KMS-11 (cell line): Measurements from ENCODE around the gene FRMD4A.

Source experiments
- H2AFZ ChIP-seq: fragments of 200-600 bp; sonication (generic); 2 replicates; pipeline ENCODE4 v1.6.1; 2016; ENCODE audit warnings: antibody characterized with exemption, mixed run types, low read depth
- H3K27ac ChIP-seq: fragments of 200-600 bp; sonication (generic); 2 replicates; pipeline ENCODE4 v1.6.1; 2016; ENCODE audit warnings: mild to moderate bottlenecking, mixed run types
- H3K27me3 ChIP-seq: fragments of 200-600 bp; sonication (generic); 2 replicates; pipeline ENCODE4 v1.6.1; 2017; ENCODE audit warnings: mild to moderate bottlenecking, low read depth, mixed run types, moderate library complexity; ENCODE audit not compliant: insufficient read depth
- H3K36me3 ChIP-seq: fragments of 200-600 bp; sonication (generic); 2 replicates; pipeline ENCODE4 v1.6.1; 2017; ENCODE audit warnings: mild to moderate bottlenecking, mixed run types; ENCODE audit not compliant: insufficient read depth
- H3K4me1 ChIP-seq: fragments of 200-600 bp; sonication (generic); 2 replicates; pipeline ENCODE4 v1.6.1; 2016; ENCODE audit warnings: mild to moderate bottlenecking, low read depth, mixed run types; ENCODE audit not compliant: poor library complexity, severe bottlenecking
- H3K4me2 ChIP-seq: fragments of 200-600 bp; sonication (generic); 2 replicates; pipeline ENCODE4 v1.7.0; 2016; ENCODE audit warnings: mild to moderate bottlenecking, mixed run types
- H3K4me3 ChIP-seq: fragments of 200-600 bp; sonication (generic); IDR thresholded peaks from 2 replicates; pipeline ENCODE4 v1.6.1; 2017; ENCODE audit warnings: low read depth, low read length, mixed read lengths; ENCODE audit not compliant: insufficient read depth
- H3K79me2 ChIP-seq: fragments of 200-600 bp; sonication (generic); 2 replicates; pipeline ENCODE4 v1.6.1; 2016; ENCODE audit warnings: low read depth, mixed run types; ENCODE audit not compliant: insufficient read depth
- H3K9ac ChIP-seq: fragments of 200-600 bp; sonication (generic); 2 replicates; pipeline ENCODE4 v1.6.1; 2016; ENCODE audit warnings: mild to moderate bottlenecking, mixed run types
- H4K20me1 ChIP-seq: fragments of 200-600 bp; sonication (generic); 2 replicates; pipeline ENCODE4 v1.6.1; 2016; ENCODE audit warnings: mild to moderate bottlenecking, mixed run types; ENCODE audit not compliant: insufficient read depth
- CTCF ChIP-seq: fragments of 200-600 bp; sonication (generic); conservative IDR thresholded peaks from 2 replicates; pipeline ENCODE4 v1.6.1; 2017; ENCODE audit warnings: low read depth, mild to moderate bottlenecking, antibody characterized with exemption, low read length, moderate library complexity, mixed read lengths

FRMD4A gene

GRCh38 chr10:14010101-14010558 lies 320.6 kb downstream of the FRMD4A start:
- Histone ChIP-seq H3K9ac (no peak overlapping the region), H2AFZ (no peak overlapping the region), H3K27ac (no peak overlapping the region), H3K36me3 (no peaks in the 10 kb centered on the region), H3K4me3 (no peak overlapping the region), H3K27me3 (no peaks in the 10 kb centered on the region), H3K79me2 (no peaks in the 10 kb centered on the region), H4K20me1 (no peaks in the 10 kb centered on the region), H3K4me1 (no peaks in the 10 kb centered on the region), H3K4me2 (no peak overlapping the region)
- TF ChIP-seq CTCF = no peak

- Histone ChIP-seq H3K79me2 (no peaks in the 10 kb centered on the region), H4K20me1 (no peaks in the 10 kb centered on the region), H2AFZ (no peak overlapping the region), H3K27me3 (no peaks in the 10 kb centered on the region), H3K27ac (no peak overlapping the region), H3K9ac (no peak overlapping the region), H3K4me3 (no peak overlapping the region), H3K36me3 (no peaks in the 10 kb centered on the region), H3K4me2 (no peak overlapping the region), H3K4me1 (no peaks in the 10 kb centered on the region)
- no peak for TF ChIP-seq CTCF
Measured at GRCh38 chr10:14009371-14010100, 321.2 kb downstream of the FRMD4A start.

- Histone ChIP-seq H3K4me3 (no peak overlapping the region), H3K4me2 (no peak overlapping the region), H3K9ac (no peak overlapping the region), H3K27me3 (no peaks in the 10 kb centered on the region), H2AFZ (no peak overlapping the region), H3K36me3 (no peaks in the 10 kb centered on the region), H4K20me1 (no peaks in the 10 kb centered on the region), H3K4me1 (no peaks in the 10 kb centered on the region), H3K79me2 (no peaks in the 10 kb centered on the region), H3K27ac (no peak overlapping the region)
- no peak for TF ChIP-seq CTCF
Measured at GRCh38 chr10:14008740-14009080, 322.0 kb downstream of the FRMD4A start.

- Histone ChIP-seq H4K20me1 (no peaks in the 10 kb centered on the region), H3K27ac (no peak overlapping the region)
Measured at GRCh38 chr10:14004536-14004935, 326.2 kb downstream of the FRMD4A start.

More at GRCh38 chr10:14004536-14004935, 326.2 kb downstream of the FRMD4A start:
- Histone ChIP-seq H2AFZ (no peak overlapping the region), H3K36me3 (no peaks in the 10 kb centered on the region), H3K79me2 (no peaks in the 10 kb centered on the region), H3K9ac (no peak overlapping the region), H3K4me2 (no peak overlapping the region), H3K4me3 (no peak overlapping the region), H3K4me1 (no peaks in the 10 kb centered on the region), H3K27me3 (no peaks in the 10 kb centered on the region)
- no peak for TF ChIP-seq CTCF
